Measurements from ENCODE around the gene NT5C1B.

DNA sequence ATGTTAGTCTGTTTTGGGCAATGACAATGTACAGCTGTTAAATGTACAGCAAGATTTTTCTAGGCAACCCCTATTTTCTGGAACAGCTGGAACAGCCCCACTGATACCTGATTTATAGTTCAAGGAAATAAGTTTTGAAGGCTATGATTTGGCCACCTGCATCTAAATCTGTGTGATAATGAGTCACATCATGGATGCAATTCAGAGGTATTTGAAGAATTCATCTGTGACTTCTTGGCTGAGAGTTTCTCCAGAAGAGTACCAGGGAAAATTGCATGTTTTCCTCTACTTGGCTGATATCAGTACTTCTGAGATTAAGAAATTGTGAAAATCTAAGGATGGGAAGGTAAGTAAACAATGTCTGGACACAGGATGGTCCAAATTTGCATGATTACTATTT, 40.7 kb upstream of the NT5C1B start:
- TF ChIP-seq, protein P1, sequence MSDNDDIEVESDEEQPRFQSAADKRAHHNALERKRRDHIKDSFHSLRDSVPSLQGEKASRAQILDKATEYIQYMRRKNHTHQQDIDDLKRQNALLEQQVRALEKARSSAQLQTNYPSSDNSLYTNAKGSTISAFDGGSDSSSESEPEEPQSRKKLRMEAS (IDR thresholded peaks at IDR 0.05): no peak
- TF ChIP-seq FOXM1 (IDR thresholded peaks at IDR 0.05; ENCODE audit: borderline replicate concordance, low read depth) (no peak), NFIC (IDR thresholded peaks at IDR 0.05) (no peak), TAF1 (IDR thresholded peaks at IDR 0.05; ENCODE audit: low read depth) (no peak), EP300 (IDR thresholded peaks at IDR 0.05; ENCODE audit: borderline replicate concordance) (no peak), TCF12 (IDR thresholded peaks at IDR 0.05; ENCODE audit: low read depth) (no peak), CREB1 (IDR thresholded peaks at IDR 0.05; ENCODE audit: low read depth) (no peak)
- TF ChIP-seq, protein P2, sequence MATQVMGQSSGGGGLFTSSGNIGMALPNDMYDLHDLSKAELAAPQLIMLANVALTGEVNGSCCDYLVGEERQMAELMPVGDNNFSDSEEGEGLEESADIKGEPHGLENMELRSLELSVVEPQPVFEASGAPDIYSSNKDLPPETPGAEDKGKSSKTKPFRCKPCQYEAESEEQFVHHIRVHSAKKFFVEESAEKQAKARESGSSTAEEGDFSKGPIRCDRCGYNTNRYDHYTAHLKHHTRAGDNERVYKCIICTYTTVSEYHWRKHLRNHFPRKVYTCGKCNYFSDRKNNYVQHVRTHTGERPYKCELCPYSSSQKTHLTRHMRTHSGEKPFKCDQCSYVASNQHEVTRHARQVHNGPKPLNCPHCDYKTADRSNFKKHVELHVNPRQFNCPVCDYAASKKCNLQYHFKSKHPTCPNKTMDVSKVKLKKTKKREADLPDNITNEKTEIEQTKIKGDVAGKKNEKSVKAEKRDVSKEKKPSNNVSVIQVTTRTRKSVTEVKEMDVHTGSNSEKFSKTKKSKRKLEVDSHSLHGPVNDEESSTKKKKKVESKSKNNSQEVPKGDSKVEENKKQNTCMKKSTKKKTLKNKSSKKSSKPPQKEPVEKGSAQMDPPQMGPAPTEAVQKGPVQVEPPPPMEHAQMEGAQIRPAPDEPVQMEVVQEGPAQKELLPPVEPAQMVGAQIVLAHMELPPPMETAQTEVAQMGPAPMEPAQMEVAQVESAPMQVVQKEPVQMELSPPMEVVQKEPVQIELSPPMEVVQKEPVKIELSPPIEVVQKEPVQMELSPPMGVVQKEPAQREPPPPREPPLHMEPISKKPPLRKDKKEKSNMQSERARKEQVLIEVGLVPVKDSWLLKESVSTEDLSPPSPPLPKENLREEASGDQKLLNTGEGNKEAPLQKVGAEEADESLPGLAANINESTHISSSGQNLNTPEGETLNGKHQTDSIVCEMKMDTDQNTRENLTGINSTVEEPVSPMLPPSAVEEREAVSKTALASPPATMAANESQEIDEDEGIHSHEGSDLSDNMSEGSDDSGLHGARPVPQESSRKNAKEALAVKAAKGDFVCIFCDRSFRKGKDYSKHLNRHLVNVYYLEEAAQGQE (IDR thresholded peaks at IDR 0.05; ENCODE audit: low read depth): no peak
